GM19238 (cell line): ENCODE results near the gene TANGO2.

Experiments used
- DNase-seq: peaks from one replicate; pipeline ENCODE4 v3.0.0; 2011; ENCODE audit warnings: low spot score; ENCODE audit not compliant: insufficient read length

The TANGO2 gene

GRCh38 chr22:19994851-19995610 lies 25.9 kb upstream of the TANGO2 start:
- DNase-seq = no peak

GRCh38 chr22:19995611-19996339 lies 25.1 kb upstream of the TANGO2 start:
- no peak for DNase-seq

- no peak for DNase-seq
These were observed 24.1 kb upstream of the TANGO2 start for GRCh38 chr22:19996694-19997384.

- no peak for DNase-seq
These were observed 23.2 kb upstream of the TANGO2 start for GRCh38 chr22:19997561-19998231.

GRCh38 chr22:19998232-19998951 lies 22.5 kb upstream of the TANGO2 start:
- DNase-seq = no peak

- no peak for DNase-seq
These were observed 21.7 kb upstream of the TANGO2 start for GRCh38 chr22:19998991-19999820.

- no peak for DNase-seq
These were observed 20.4 kb upstream of the TANGO2 start for GRCh38 chr22:20000246-20001081.

GRCh38 chr22:20001082-20001638 lies 19.8 kb upstream of the TANGO2 start:
- no peak for DNase-seq

- no peak for DNase-seq
These were observed 18.8 kb upstream of the TANGO2 start for GRCh38 chr22:20002128-20002527.

GRCh38 chr22:20002636-20003035 lies 18.3 kb upstream of the TANGO2 start:
- DNase-seq = no peak

GRCh38 chr22:20003304-20003703 lies 17.6 kb upstream of the TANGO2 start:
- no peak for DNase-seq

GRCh38 chr22:20004464-20004863 lies 16.4 kb upstream of the TANGO2 start:
- no peak for DNase-seq

- DNase-seq = no peak
These were observed 12.5 kb upstream of the TANGO2 start for GRCh38 chr22:20008221-20008995.

GRCh38 chr22:20009018-20009491 lies 11.9 kb upstream of the TANGO2 start:
- DNase-seq = no peak

GRCh38 chr22:20009582-20010306 lies 11.2 kb upstream of the TANGO2 start:
- no peak for DNase-seq

- DNase-seq = no peak
These were observed 10.4 kb upstream of the TANGO2 start for GRCh38 chr22:20010307-20011122.
